C4-2B (cell line): ENCODE measurements around the gene SPRR3.

Experiments
- H3K27ac ChIP-seq: fragments of 450-650 bp; 2 replicates; pipeline ENCODE4 v1.5.1; 2017
- ZFX ChIP-seq: fragments of 450-650 bp; IDR thresholded peaks from 2 replicates; pipeline ENCODE4 v1.6.1; 2017
- TF ChIP-seq, protein P1 (sequence below): fragments of 450-650 bp; conservative IDR thresholded peaks from 2 replicates; pipeline ENCODE4 v1.5.1; 2017; ENCODE audit warnings: mild to moderate bottlenecking

The SPRR3 gene

DNA sequence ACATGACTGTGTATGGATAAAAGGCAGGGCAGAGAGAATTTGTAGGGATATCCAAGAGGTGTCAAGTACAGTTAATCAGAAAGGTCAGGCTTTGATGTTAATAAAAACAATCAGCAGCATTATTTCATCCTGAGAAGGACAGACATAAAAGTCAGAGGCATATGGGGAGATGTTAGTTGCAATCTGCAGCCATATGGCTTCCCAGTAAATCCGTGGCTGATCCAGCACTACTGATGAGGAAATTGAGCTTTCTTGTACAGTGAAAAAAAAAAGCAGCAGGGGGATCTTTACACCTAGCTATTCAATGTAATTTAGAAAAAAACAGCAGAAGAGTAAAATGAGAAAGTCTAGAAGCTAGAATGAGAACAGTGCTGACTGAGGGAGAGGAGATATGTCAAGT, 27.2 kb downstream of the SPRR3 start:
- H3K27ac ChIP-seq: no peak overlapping the region
- TF ChIP-seq ZFX: no peak
- TF ChIP-seq, protein P1, sequence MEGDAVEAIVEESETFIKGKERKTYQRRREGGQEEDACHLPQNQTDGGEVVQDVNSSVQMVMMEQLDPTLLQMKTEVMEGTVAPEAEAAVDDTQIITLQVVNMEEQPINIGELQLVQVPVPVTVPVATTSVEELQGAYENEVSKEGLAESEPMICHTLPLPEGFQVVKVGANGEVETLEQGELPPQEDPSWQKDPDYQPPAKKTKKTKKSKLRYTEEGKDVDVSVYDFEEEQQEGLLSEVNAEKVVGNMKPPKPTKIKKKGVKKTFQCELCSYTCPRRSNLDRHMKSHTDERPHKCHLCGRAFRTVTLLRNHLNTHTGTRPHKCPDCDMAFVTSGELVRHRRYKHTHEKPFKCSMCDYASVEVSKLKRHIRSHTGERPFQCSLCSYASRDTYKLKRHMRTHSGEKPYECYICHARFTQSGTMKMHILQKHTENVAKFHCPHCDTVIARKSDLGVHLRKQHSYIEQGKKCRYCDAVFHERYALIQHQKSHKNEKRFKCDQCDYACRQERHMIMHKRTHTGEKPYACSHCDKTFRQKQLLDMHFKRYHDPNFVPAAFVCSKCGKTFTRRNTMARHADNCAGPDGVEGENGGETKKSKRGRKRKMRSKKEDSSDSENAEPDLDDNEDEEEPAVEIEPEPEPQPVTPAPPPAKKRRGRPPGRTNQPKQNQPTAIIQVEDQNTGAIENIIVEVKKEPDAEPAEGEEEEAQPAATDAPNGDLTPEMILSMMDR: no peak

DNA sequence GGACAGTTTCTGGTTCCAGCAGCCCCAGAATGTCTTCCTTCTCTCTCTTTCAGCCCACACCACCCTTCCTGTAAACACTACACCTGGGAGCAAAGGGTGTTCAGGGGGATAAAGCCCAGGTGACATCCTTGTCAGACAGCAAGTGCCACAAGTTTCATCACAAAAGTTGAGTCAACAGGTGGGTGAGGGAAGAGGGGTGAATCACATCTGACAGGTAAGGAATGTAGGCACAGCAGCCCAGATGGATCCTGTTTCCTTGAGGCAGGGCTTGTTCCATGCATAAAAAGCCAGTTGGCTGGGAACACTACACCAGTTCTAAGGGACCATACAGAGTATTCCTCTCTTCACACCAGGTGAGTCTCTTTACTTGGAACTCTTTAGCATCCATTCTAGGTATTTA, 29.3 kb downstream of the SPRR3 start, which contains the start of gene SPRR1B:
Gene SPRR1B, plus strand, starts transcription at position 309 of the 400 bp plus-strand sequence. CDS start 1,143 bp downstream, outside the sequence.
- TF ChIP-seq ZFX: no peak
- TF ChIP-seq, protein P1: no peak
- no peak within 1 kb of the TSS for H3K27ac ChIP-seq

DNA sequence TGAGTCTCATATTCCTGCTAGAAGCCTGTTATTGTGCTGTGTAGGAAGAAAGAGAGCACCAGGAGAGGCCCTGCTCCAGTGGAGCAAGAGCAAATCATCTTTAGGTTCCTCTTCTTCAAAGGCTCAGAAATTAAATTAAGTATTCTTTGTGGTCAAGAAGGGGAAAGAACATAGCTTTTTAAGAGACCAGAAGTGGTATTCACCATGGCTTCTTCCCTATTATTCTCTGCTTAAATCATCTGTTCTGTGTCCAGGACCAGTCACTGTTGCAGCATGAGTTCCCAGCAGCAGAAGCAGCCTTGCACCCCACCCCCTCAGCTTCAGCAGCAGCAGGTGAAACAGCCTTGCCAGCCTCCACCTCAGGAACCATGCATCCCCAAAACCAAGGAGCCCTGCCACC, 30.5 kb downstream of the SPRR3 start:
- no peak overlapping the region for H3K27ac ChIP-seq
- no peak for TF ChIP-seq ZFX
- TF ChIP-seq, protein P1: no peak

DNA sequence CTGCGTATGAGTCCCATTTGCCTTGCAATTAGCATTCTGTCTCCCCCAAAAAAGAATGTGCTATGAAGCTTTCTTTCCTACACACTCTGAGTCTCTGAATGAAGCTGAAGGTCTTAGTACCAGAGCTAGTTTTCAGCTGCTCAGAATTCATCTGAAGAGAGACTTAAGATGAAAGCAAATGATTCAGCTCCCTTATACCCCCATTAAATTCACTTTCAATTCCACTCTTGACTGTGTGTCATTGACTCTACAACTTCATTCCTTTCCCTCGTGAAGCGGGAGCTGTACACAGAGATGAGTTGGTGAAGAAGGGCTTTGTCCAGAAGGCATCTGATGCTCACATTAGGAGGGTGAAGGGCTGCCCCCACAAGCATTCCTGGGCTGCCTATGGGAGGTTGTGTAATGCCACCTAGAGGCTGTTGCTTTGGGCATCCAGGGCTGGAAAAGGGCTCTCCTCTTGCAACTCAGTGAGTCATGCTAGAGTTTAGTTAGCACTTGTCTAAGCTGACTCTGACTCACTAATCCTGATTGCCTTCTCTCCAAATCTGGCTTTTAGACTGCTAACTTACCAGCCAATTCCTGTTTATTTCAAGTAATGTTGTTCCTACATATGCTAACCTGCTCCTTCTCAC, 31.2 kb downstream of the SPRR3 start:
- no peak overlapping the region for H3K27ac ChIP-seq
- no peak for TF ChIP-seq ZFX
- TF ChIP-seq, protein P1: peak; percentile 43

DNA sequence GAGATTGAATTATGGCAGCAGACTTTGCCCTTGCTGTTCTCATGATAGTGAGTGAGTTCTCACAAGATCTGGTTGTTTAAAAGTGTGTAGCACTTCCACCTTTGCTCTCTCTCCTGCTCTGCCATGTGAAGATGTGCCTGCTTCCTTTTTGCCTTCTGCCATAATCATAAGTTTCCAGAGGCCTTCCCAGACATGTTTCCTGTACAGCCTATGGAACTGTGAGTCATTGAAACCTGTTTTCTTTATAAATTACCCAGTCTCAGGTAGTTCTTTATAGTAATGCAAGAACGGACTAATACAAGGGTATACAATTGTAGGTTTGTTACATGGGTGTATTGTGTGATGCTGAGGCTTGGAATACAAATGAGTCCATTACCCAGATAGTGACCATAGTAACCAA, 33.7 kb downstream of the SPRR3 start:
- no peak overlapping the region for H3K27ac ChIP-seq
- no peak for TF ChIP-seq ZFX
- TF ChIP-seq, protein P1: no peak

DNA sequence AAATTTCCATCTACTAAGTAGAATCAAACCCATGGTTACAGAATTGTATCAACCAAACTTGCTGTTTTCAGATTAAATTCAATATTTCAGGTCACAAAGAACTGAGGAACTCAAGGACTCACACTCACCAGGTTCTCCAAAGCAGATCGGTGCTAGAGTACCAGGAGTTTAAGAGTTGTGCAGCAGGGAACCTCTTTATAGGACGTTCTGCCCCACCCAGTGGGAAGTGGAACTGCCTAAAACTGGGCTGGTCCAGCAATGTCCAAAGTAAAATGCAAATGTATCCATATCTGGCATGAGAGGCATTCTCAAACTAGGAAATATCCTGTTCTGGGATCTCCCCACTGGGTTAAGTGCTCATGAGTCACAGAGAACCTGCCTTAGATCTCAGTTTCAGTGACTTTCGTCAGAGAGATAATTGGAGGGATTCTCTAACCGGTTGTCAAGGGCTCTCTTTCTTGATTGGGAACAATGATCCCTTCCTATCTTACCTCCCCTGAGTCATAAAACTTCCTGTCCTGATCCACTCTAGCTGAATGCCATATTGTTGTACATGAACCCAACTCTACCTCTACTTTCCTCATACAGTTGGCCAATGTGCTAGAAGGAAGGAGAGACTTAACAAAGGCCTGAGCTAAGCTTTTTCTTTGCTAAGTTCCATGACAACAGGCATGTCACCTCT, 39.5 kb downstream of the SPRR3 start, which contains the start of gene SPRR2D:
Gene SPRR2D, minus strand, starts transcription at position 171 of the 682 bp plus-strand sequence. CDS start 774 bp downstream, outside the sequence.
- no peak for TF ChIP-seq ZFX
- TF ChIP-seq, protein P1: no peak
- H3K27ac ChIP-seq: no peak within 1 kb of the TSS

DNA sequence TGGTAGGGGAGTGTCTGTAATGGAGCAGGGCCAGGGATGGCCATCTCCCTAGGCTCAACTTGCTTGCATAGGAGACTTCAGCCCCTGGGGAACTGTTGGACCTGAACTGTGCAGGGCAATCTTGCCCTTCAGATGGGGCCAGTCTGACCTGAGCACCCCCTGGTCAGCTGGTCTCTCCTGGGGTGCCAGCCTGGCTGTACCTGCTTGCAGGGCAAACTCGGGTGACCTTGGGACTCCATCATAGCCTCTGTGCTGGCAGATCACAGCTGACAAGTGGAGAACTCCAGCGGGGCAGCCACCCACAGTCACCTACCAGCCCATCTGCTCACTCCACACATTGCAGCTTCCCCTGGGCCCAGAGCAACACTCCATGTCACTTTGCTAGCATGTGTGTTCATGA, 47.7 kb downstream of the SPRR3 start:
- no peak overlapping the region for H3K27ac ChIP-seq
- TF ChIP-seq, protein P1: no peak
- TF ChIP-seq ZFX: no peak
